Measurements from ENCODE around the gene PRADC1. TPM values are rescaled to one million over a fixed set of nuclear protein-coding genes. Genes with fewer than 3 reads are reported as not detected.
A peak's percentile ranks its signal among the peaks of the same experiment; 100 is the strongest.

PRADC1 gene
- total RNA-seq, 1 donor from 2014 or later: 3.9 TPM

DNA sequence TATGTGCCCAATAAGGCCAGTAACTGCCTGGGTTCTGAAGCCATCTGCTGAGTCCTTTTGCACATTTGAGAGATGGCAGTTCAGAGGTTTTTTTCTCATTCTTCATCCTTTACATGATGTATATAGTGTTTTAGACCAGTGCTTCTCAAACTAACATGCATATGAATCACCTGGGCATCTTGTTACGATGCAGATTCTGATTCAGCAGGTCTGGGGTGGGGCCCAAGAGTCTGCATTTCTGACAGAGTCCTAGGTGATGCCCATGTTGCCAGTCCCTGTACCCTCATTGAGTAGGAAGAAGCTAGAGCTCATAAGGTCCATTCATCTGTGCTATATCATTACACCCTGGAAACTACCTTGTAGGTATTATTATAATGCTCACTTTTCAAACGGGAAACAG is 15.2 kb downstream of the PRADC1 start:
- peaks cover 7% of the 10 kb centered on the region for H3F3A ChIP-seq (ENCODE audit: low read depth)
- no peaks in the 10 kb centered on the region for H3K9me3 ChIP-seq (ENCODE audit: low read depth)
- Mint-ChIP-seq H3K9me3 (no peaks in the 10 kb centered on the region), H3K4me3 (no peak overlapping the region), H3K4me1 (peaks cover 23% of the 10 kb centered on the region), H3K27ac (no peak overlapping the region), H3K27me3 (ENCODE audit: insufficient read depth, low read depth) (peaks cover 5% of the 10 kb centered on the region), H3K36me3 (peaks cover 10% of the 10 kb centered on the region)
- H3K27me3 ChIP-seq: no peaks in the 10 kb centered on the region
- no peak for DNase-seq (ENCODE audit: low spot score)
- H2AFZ ChIP-seq (replicated peaks): no peak overlapping the region
- H3K4me3 ChIP-seq: no peak overlapping the region
- H3K36me3 ChIP-seq: no peaks in the 10 kb centered on the region
- no peaks in the 10 kb centered on the region for H4K20me1 ChIP-seq (ENCODE audit: low read depth)
- no peak overlapping the region for H3K4me2 ChIP-seq
- peaks cover 5% of the 10 kb centered on the region for H3K4me1 ChIP-seq
- TF ChIP-seq EZH2phosphoT487 (IDR thresholded peaks at IDR 0.05): no peak
- no peak for TF ChIP-seq EZH2 (IDR thresholded peaks at IDR 0.05)
- TF ChIP-seq, protein P1, sequence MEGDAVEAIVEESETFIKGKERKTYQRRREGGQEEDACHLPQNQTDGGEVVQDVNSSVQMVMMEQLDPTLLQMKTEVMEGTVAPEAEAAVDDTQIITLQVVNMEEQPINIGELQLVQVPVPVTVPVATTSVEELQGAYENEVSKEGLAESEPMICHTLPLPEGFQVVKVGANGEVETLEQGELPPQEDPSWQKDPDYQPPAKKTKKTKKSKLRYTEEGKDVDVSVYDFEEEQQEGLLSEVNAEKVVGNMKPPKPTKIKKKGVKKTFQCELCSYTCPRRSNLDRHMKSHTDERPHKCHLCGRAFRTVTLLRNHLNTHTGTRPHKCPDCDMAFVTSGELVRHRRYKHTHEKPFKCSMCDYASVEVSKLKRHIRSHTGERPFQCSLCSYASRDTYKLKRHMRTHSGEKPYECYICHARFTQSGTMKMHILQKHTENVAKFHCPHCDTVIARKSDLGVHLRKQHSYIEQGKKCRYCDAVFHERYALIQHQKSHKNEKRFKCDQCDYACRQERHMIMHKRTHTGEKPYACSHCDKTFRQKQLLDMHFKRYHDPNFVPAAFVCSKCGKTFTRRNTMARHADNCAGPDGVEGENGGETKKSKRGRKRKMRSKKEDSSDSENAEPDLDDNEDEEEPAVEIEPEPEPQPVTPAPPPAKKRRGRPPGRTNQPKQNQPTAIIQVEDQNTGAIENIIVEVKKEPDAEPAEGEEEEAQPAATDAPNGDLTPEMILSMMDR (IDR thresholded peaks at IDR 0.05): no peak
- peaks cover 47% of the 10 kb centered on the region for H3K79me2 ChIP-seq (ENCODE audit: low read depth)
- H3K27ac ChIP-seq: no peak overlapping the region
- H3K9ac ChIP-seq: no peak overlapping the region

DNA sequence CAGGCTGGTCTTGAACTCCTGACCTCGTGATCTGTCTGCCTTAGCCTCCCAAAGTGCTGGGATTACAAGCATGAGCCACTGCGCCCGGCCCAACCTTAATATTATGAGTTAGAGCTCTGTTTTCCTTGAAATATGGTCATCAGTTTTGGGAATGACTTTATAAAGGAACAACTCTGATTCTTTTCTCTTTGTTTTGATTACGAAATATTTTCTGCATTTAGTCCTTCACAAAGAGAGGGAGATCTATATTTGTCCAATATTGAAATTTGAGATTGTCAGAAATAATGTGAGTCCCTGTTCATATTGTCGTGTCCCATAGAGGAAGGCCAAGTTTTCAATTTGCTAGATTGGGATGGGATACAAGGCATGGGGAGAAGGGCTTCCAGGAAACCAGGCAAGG is 15.9 kb downstream of the PRADC1 start:
- no peak overlapping the region for H3K27ac Mint-ChIP-seq
- Histone ChIP-seq H3K27ac (no peak overlapping the region), H3F3A (ENCODE audit: low read depth) (peaks cover 7% of the 10 kb centered on the region), H3K27me3 (no peaks in the 10 kb centered on the region), H3K36me3 (no peaks in the 10 kb centered on the region), H3K79me2 (ENCODE audit: low read depth) (peaks cover 47% of the 10 kb centered on the region), H4K20me1 (ENCODE audit: low read depth) (no peaks in the 10 kb centered on the region), H2AFZ (replicated peaks) (no peak overlapping the region), H3K9ac (no peak overlapping the region), H3K4me1 (peaks cover 5% of the 10 kb centered on the region), H3K4me2 (no peak overlapping the region), H3K9me3 (ENCODE audit: low read depth) (no peaks in the 10 kb centered on the region), H3K4me3 (no peak overlapping the region)
- H3K36me3 Mint-ChIP-seq: peaks cover 9% of the 10 kb centered on the region
- no peaks in the 10 kb centered on the region for H3K9me3 Mint-ChIP-seq
- no peak overlapping the region for H3K4me3 Mint-ChIP-seq
- DNase-seq (ENCODE audit: low spot score): no peak
- TF ChIP-seq, protein P1 (IDR thresholded peaks at IDR 0.05): no peak
- TF ChIP-seq EZH2phosphoT487 (IDR thresholded peaks at IDR 0.05): no peak
- no peak for TF ChIP-seq EZH2 (IDR thresholded peaks at IDR 0.05)
- H3K4me1 Mint-ChIP-seq: peaks cover 26% of the 10 kb centered on the region
- peaks cover 3% of the 10 kb centered on the region for H3K27me3 Mint-ChIP-seq (ENCODE audit: insufficient read depth, low read depth)

- Histone ChIP-seq H3K27me3 (no peaks in the 10 kb centered on the region), H3K9me3 (ENCODE audit: low read depth) (no peaks in the 10 kb centered on the region), H3K4me3 (peak overlapping the region; percentile 68), H3K27ac (no peak overlapping the region), H4K20me1 (ENCODE audit: low read depth) (no peaks in the 10 kb centered on the region), H2AFZ (replicated peaks) (no peak overlapping the region), H3K79me2 (ENCODE audit: low read depth) (peaks cover 47% of the 10 kb centered on the region), H3K4me2 (peak overlapping the region; percentile 82), H3K4me1 (peaks cover 5% of the 10 kb centered on the region), H3K36me3 (no peaks in the 10 kb centered on the region), H3F3A (ENCODE audit: low read depth) (peaks cover 7% of the 10 kb centered on the region), H3K9ac (no peak overlapping the region)
- Mint-ChIP-seq H3K36me3 (no peaks in the 10 kb centered on the region), H3K4me3 (peak overlapping the region; percentile 95), H3K4me1 (peaks cover 27% of the 10 kb centered on the region), H3K27ac (no peak overlapping the region), H3K27me3 (ENCODE audit: insufficient read depth, low read depth) (no peaks in the 10 kb centered on the region), H3K9me3 (no peaks in the 10 kb centered on the region)
- TF ChIP-seq EZH2phosphoT487 (IDR thresholded peaks at IDR 0.05): no peak
- TF ChIP-seq, protein P1 (IDR thresholded peaks at IDR 0.05): no peak
- no peak for TF ChIP-seq EZH2 (IDR thresholded peaks at IDR 0.05)
- DNase-seq (ENCODE audit: low spot score): no peak
Measured at GRCh38 chr2:73215254-73215653, 17.8 kb downstream of the PRADC1 start.
